A549 (cell line): Measurements from ENCODE around the gene CRADD. TPM values are rescaled to one million over a fixed set of nuclear protein-coding genes. Genes with fewer than 3 reads are reported as not detected.

ENCODE experiments used
- ATAC-seq, 2 experiments: fragments of 200-7000 bp in 1 of 2; fragments of >200 bp in 1 of 2; cut with Nextera tagmentation in 1 of 2; cut with Tn5 transposase in 1 of 2; 3 replicates each; pipeline versions ENCODE4 v1.8.0 to v1.9.1; 2018 to 2020; ENCODE audit warnings: mild to moderate bottlenecking in 1 of 2, moderate library complexity in 1 of 2
- CTCF ChIA-PET: fragments of 300-600 bp; sonication (Branson Sonifier 250); formaldehyde crosslinking; extraction: SDS; loops from one replicate; lab custom pipeline; 2021; ENCODE audit warnings: antibody characterized with exemption, inconsistent platforms; lab: Yijun Ruan, JAX
- POLR2A ChIA-PET: fragments of 350-600 bp; formaldehyde crosslinking; extraction: SDS; loops from one replicate; lab custom pipeline; 2021; ENCODE audit warnings: antibody characterized with exemption, inconsistent platforms; lab: Yijun Ruan, JAX
- DNase-seq, 2 experiments: peaks; one replicate each; pipeline versions ENCODE4 v3.0.0 to v3.0.0-alpha.2; 2011 to 2016; ENCODE audit warnings: low read depth in 1 of 2, low spot score in 1 of 2
- FAIRE-seq: peaks from 2 replicates; lab custom pipeline; 2011; peaks lifted over from hg19 to GRCh38; lab: Jason Lieb, UNC
- H3K27ac ChIP-seq, 2 experiments: fragments of >200 bp; sonication (Bioruptor Twin); formaldehyde crosslinking; 3 replicates each; pipeline ENCODE4 v1.5.1; 2016 to 2017
- H3K4me1 ChIP-seq: fragments of >200 bp; sonication (Bioruptor Twin); formaldehyde crosslinking; 3 replicates; pipeline ENCODE4 v1.6.1; 2016
- H3K4me2 ChIP-seq: fragments of >200 bp; sonication (Bioruptor Twin); formaldehyde crosslinking; 3 replicates; pipeline ENCODE4 v1.6.1; 2016
- H3K4me3 ChIP-seq: fragments of >200 bp; sonication (Bioruptor Twin); formaldehyde crosslinking; 3 replicates; pipeline ENCODE4 v1.5.1; 2016
- H3K9me3 ChIP-seq: fragments of >200 bp; sonication (Bioruptor Twin); formaldehyde crosslinking; 3 replicates; pipeline ENCODE4 v1.6.1; 2016
- BCL3 ChIP-seq: fragments of >200 bp; sonication (Bioruptor Twin); formaldehyde crosslinking; IDR thresholded peaks from 3 replicates; pipeline ENCODE4 v1.6.1; 2016
- BHLHE40 ChIP-seq: IDR thresholded peaks from 2 replicates; pipeline ENCODE4 v1.6.1; 2012; ENCODE audit warnings: low read depth, low read length, inconsistent platforms
- CBX2 ChIP-seq: fragments of 200-600 bp; sonication (generic); IDR thresholded peaks from 2 replicates; pipeline ENCODE4 v1.6.1; 2016; ENCODE audit warnings: low read depth, mild to moderate bottlenecking, borderline replicate concordance
- CBX8 ChIP-seq: fragments of 200-600 bp; sonication (generic); IDR thresholded peaks from 2 replicates; pipeline ENCODE4 v1.6.1; 2016
- CEBPB ChIP-seq, 2 experiments: fragments of >200 bp in 1 of 2; sonication (Bioruptor Twin) in 1 of 2; formaldehyde crosslinking in 1 of 2; IDR thresholded peaks; 2 replicates each; pipeline ENCODE4 v1.6.1; 2012 to 2016
- CHD4 ChIP-seq: fragments of 200-600 bp; sonication (generic); IDR thresholded peaks from 2 replicates; pipeline ENCODE4 v1.6.1; 2016; ENCODE audit warnings: antibody characterized with exemption, mild to moderate bottlenecking, borderline replicate concordance
- E2F6 ChIP-seq: IDR thresholded peaks from 2 replicates; pipeline ENCODE4 v1.6.1; 2012; ENCODE audit warnings: low read depth, borderline replicate concordance
- EHF ChIP-seq: fragments of 250-450 bp; sonication (Bioruptor Pico); IDR thresholded peaks from 2 replicates; pipeline ENCODE4 v1.5.0; 2020; ENCODE audit warnings: mild to moderate bottlenecking
- EHMT2 ChIP-seq: fragments of 200-600 bp; sonication (generic); IDR thresholded peaks from 2 replicates; pipeline ENCODE4 v1.6.1; 2016; ENCODE audit warnings: antibody characterized with exemption, low read depth, mild to moderate bottlenecking, moderate library complexity
- EP300 ChIP-seq, 2 experiments: fragments of >200 bp; sonication (Bioruptor Twin); formaldehyde crosslinking; IDR thresholded peaks; 2 replicates in 1 of 2; 3 replicates in 1 of 2; pipeline ENCODE4 v1.6.1; 2016 to 2017
- ESRRA ChIP-seq: fragments of 150-350 bp; IDR thresholded peaks from 2 replicates; pipeline ENCODE4 v1.6.1; 2014; ENCODE audit warnings: mild to moderate bottlenecking, low read length, borderline replicate concordance
- FOSB ChIP-seq: fragments of 250-450 bp; sonication (Bioruptor Pico); IDR thresholded peaks from 2 replicates; pipeline ENCODE4 v1.5.0; 2020; ENCODE audit warnings: mild to moderate bottlenecking, moderate library complexity
- FOSL2 ChIP-seq, 2 experiments: fragments of 450-650 bp in 1 of 2; fragments of >200 bp in 1 of 2; sonication (Bioruptor Twin) in 1 of 2; formaldehyde crosslinking; IDR thresholded peaks; 2 replicates each; pipeline versions ENCODE4 v1.5.0 to v1.6.1; 2016 to 2020; ENCODE audit warnings: mild to moderate bottlenecking in 1 of 2, moderate library complexity in 1 of 2
- FOXS1 ChIP-seq: fragments of 250-450 bp; sonication (Bioruptor Pico); IDR thresholded peaks from 2 replicates; pipeline ENCODE4 v1.5.0; 2020; ENCODE audit warnings: mild to moderate bottlenecking, moderate library complexity
- GATA3 ChIP-seq: IDR thresholded peaks from 2 replicates; pipeline ENCODE4 v1.6.1; 2012; ENCODE audit warnings: borderline replicate concordance
- HDAC2 ChIP-seq: fragments of 200-600 bp; sonication (generic); IDR thresholded peaks from 2 replicates; pipeline ENCODE4 v1.6.1; 2016
- HES2 ChIP-seq: fragments of >200 bp; sonication (Bioruptor Twin); formaldehyde crosslinking; IDR thresholded peaks from 2 replicates; pipeline ENCODE4 v1.6.1; 2016
- HEYL ChIP-seq: fragments of 250-450 bp; sonication (Bioruptor Pico); IDR thresholded peaks from 2 replicates; pipeline ENCODE4 v1.8.0; 2021; ENCODE audit warnings: mild to moderate bottlenecking, moderate library complexity
- HMGXB4 ChIP-seq: fragments of 250-450 bp; sonication (Bioruptor Pico); IDR thresholded peaks from 2 replicates; pipeline ENCODE4 v1.5.0; 2021; ENCODE audit warnings: mild to moderate bottlenecking, moderate library complexity, borderline replicate concordance
- HOXB13 ChIP-seq: fragments of 250-450 bp; sonication (Bioruptor Pico); IDR thresholded peaks from 2 replicates; pipeline ENCODE4 v1.5.0; 2020; ENCODE audit warnings: low read depth, mild to moderate bottlenecking, moderate library complexity
- HOXB5 ChIP-seq: fragments of 250-450 bp; sonication (Bioruptor Pico); IDR thresholded peaks from 2 replicates; pipeline ENCODE4 v1.5.0; 2020; ENCODE audit warnings: mild to moderate bottlenecking, moderate library complexity
- JUN ChIP-seq, 2 experiments: fragments of >200 bp; sonication (Bioruptor Twin); formaldehyde crosslinking; IDR thresholded peaks; 2 replicates in 1 of 2; 3 replicates in 1 of 2; pipeline ENCODE4 v1.6.1; 2016 to 2017
- JUNB ChIP-seq: fragments of >200 bp; sonication (Bioruptor Twin); formaldehyde crosslinking; IDR thresholded peaks from 2 replicates; pipeline ENCODE4 v1.6.1; 2016
- KDM1A ChIP-seq: fragments of 200-600 bp; sonication (generic); IDR thresholded peaks from 2 replicates; pipeline ENCODE4 v1.6.1; 2016; ENCODE audit warnings: low read depth, mild to moderate bottlenecking
- KDM5A ChIP-seq: fragments of 200-600 bp; sonication (generic); IDR thresholded peaks from 2 replicates; pipeline ENCODE4 v1.6.1; 2016; ENCODE audit warnings: antibody characterized with exemption, mild to moderate bottlenecking
- MAFK ChIP-seq: fragments of 450-650 bp; IDR thresholded peaks from 2 replicates; pipeline ENCODE4 v1.6.1; 2014; ENCODE audit not compliant: partially characterized antibody
- MAX ChIP-seq: IDR thresholded peaks from 2 replicates; pipeline ENCODE4 v1.6.1; 2012
- NPAS2 ChIP-seq: fragments of 250-450 bp; sonication (Bioruptor Pico); IDR thresholded peaks from 2 replicates; pipeline ENCODE4 v1.8.0; 2022; ENCODE audit warnings: mild to moderate bottlenecking, moderate library complexity, borderline replicate concordance
- NR3C1 ChIP-seq: fragments of >200 bp; sonication (Bioruptor Twin); formaldehyde crosslinking; IDR thresholded peaks from 3 replicates; pipeline ENCODE4 v1.6.1; 2017
- PHF8 ChIP-seq: fragments of 200-600 bp; sonication (generic); IDR thresholded peaks from 2 replicates; pipeline ENCODE4 v1.6.1; 2016; ENCODE audit warnings: low read depth, mild to moderate bottlenecking, antibody characterized with exemption, moderate library complexity, borderline replicate concordance
- POLR2A ChIP-seq: IDR thresholded peaks from 2 replicates; pipeline ENCODE4 v1.6.1; 2012; ENCODE audit warnings: mild to moderate bottlenecking, low read length
- POLR2AphosphoS2 ChIP-seq: conservative IDR thresholded peaks from 2 replicates; pipeline ENCODE4 v1.6.1; 2012; ENCODE audit warnings: low read length, improper control_type of control experiment, inconsistent platforms
- RAD21 ChIP-seq, 2 experiments: fragments of >200 bp in 1 of 2; sonication (Bioruptor Twin) in 1 of 2; formaldehyde crosslinking in 1 of 2; IDR thresholded peaks in 1 of 2; conservative IDR thresholded peaks in 1 of 2; 2 replicates in 1 of 2; 3 replicates in 1 of 2; pipeline ENCODE4 v1.6.1; 2012 to 2018; ENCODE audit warnings: inconsistent platforms in 1 of 2
- RARB ChIP-seq: fragments of 250-450 bp; sonication (Bioruptor Pico); IDR thresholded peaks from 2 replicates; pipeline ENCODE4 v1.8.0; 2021; ENCODE audit warnings: mild to moderate bottlenecking, moderate library complexity
- RCOR1 ChIP-seq: fragments of 150-350 bp; IDR thresholded peaks from 2 replicates; pipeline ENCODE4 v1.6.1; 2014; ENCODE audit warnings: antibody characterized with exemption, low read length, low read depth
- RNF2 ChIP-seq: fragments of 200-600 bp; sonication (generic); IDR thresholded peaks from 2 replicates; pipeline ENCODE4 v1.6.1; 2016; ENCODE audit warnings: low read depth, mild to moderate bottlenecking, antibody characterized with exemption, moderate library complexity, borderline replicate concordance
- SMC3 ChIP-seq: fragments of >200 bp; sonication (Bioruptor Twin); formaldehyde crosslinking; IDR thresholded peaks from 3 replicates; pipeline ENCODE4 v1.6.1; 2018; ENCODE audit warnings: inconsistent platforms
- TFCP2L1 ChIP-seq: fragments of 250-450 bp; sonication (Bioruptor Pico); IDR thresholded peaks from 2 replicates; pipeline ENCODE4 v1.5.0; 2021; ENCODE audit warnings: mild to moderate bottlenecking
- TP53 ChIP-seq: fragments of 250-450 bp; sonication (Bioruptor Pico); IDR thresholded peaks from 2 replicates; pipeline ENCODE4 v1.5.0; 2021; ENCODE audit warnings: mild to moderate bottlenecking, moderate library complexity
- ZC3H11A ChIP-seq: fragments of 450-650 bp; IDR thresholded peaks from 2 replicates; pipeline ENCODE4 v1.6.1; 2014; ENCODE audit warnings: antibody characterized with exemption, mild to moderate bottlenecking
- ZNF302 ChIP-seq: fragments of 250-450 bp; sonication (Bioruptor Pico); IDR thresholded peaks from 2 replicates; pipeline ENCODE4 v1.9.0; 2021; ENCODE audit warnings: inconsistent platforms, mild to moderate bottlenecking, moderate library complexity
- ZSCAN20 ChIP-seq: fragments of 250-450 bp; sonication (Bioruptor Pico); IDR thresholded peaks from 2 replicates; pipeline ENCODE4 v1.8.0; 2022; ENCODE audit warnings: mild to moderate bottlenecking, moderate library complexity
- WGBS: methylation state at CpG from one replicate; pipeline ENCODE4 v1.1.6; 2017; ENCODE audit errors: missing lambda C conversion rate; 5-methylcytosine and 5-hydroxymethylcytosine counted together
- polyA plus RNA-seq, 4 experiments: library from polyadenylated mRNA; depleted of rRNA in 3 of 4; stranded (reverse); fragments of >200 nt; fragmentation: RNase III in 1 of 4; extraction: RNeasy Plus Mini Kit Qiagen cat#74134 plus additional on column Dnase treatment in 1 of 4; gene quantifications; 2 replicates in 3 of 4; 3 replicates in 1 of 4; pipeline ENCODE4 v1.2.3, GENCODE V29; 2011 to 2017

CRADD gene
- polyA plus RNA-seq, 2 of the 4 experiments (the other 2 are of a cell fraction): 13.2 to 23.0 TPM

GRCh38 chr12:93922583-93923006 lies 245.4 kb downstream of the CRADD start:
- Histone ChIP-seq H3K27ac (peak overlapping the region; percentile 55 to 75; a peak in 5 of 6 replicates), H3K9me3 (peaks cover 29% of the 10 kb centered on the region), H3K4me2 (peak overlapping the region; percentile 46), H3K4me3 (no peak overlapping the region), H3K4me1 (peaks cover 34% of the 10 kb centered on the region)
- ATAC-seq (peak; percentile 44 to 83; a peak in 5 of 6 replicates), DNase-seq (peak; percentile 21 to 79), FAIRE-seq (no peak)
- ChIA-PET CTCF (no interaction called here), POLR2A (interaction anchor here (1.5 kb wide), 1 partner anchor 137 kb away, joined by 4 read pairs; no protein-coding TSS in a partner anchor)
- WGBS: 4% methylated on average over 5 of the region's 5 CpGs
- 0 out of 5 replicates have a peak, but pooled peaks of 1 of the 2 experiments have one; percentile 3 for TF ChIP-seq RAD21 (conservative IDR thresholded peaks at IDR 0.05 in 1 of 2, IDR thresholded peaks at IDR 0.05 in 1 of 2)
- no peak for TF ChIP-seq ZSCAN20 (CRISPR knock-in tag)
- no peak for TF ChIP-seq TFCP2L1 (CRISPR knock-in tag)
- no peak for TF ChIP-seq BCL3
- no peak for TF ChIP-seq JUN (IDR thresholded peaks at IDR 0.05)
- TF ChIP-seq HOXB5 (CRISPR knock-in tag): no peak
- TF ChIP-seq PHF8: no peak
- TF ChIP-seq EP300 (IDR thresholded peaks at IDR 0.05): peak; percentile 24 to 30; a peak in 2 of 5 replicates
- no peak for TF ChIP-seq KDM5A
- no peak for TF ChIP-seq RNF2
- TF ChIP-seq GATA3: peak; percentile 86; the same call in 1 of the 2 replicates
- TF ChIP-seq HDAC2: no peak
- no peak for TF ChIP-seq E2F6
- TF ChIP-seq ESRRA: no peak
- TF ChIP-seq FOSL2 (IDR thresholded peaks at IDR 0.05): 0 out of 2 replicates have a peak, but pooled peaks have one; percentile 34
- peak; percentile 68 for TF ChIP-seq FOSL2 (CRISPR knock-in tag; IDR thresholded peaks at IDR 0.05)
- no peak for TF ChIP-seq BHLHE40
- no peak for TF ChIP-seq CBX8
- no peak for TF ChIP-seq NPAS2 (CRISPR knock-in tag)
- TF ChIP-seq HES2: no peak
- no peak for TF ChIP-seq ZC3H11A
- no peak for TF ChIP-seq EHF (CRISPR knock-in tag)
- TF ChIP-seq MAFK: no peak
- TF ChIP-seq TP53 (CRISPR knock-in tag): no peak
- TF ChIP-seq SMC3: peak; percentile 23; the same call in 2 of the 3 replicates
- no peak for TF ChIP-seq HOXB13 (CRISPR knock-in tag)
- no peak for TF ChIP-seq RCOR1
- no peak for TF ChIP-seq NR3C1
- no peak for TF ChIP-seq FOSB (CRISPR knock-in tag)
- no peak for TF ChIP-seq CBX2
- no peak for TF ChIP-seq CHD4
- TF ChIP-seq EHMT2: no peak
- no peak for TF ChIP-seq RARB (CRISPR knock-in tag)
- no peak for TF ChIP-seq HMGXB4 (CRISPR knock-in tag)
- no peak for TF ChIP-seq POLR2A
- TF ChIP-seq HEYL (CRISPR knock-in tag): no peak
- 0 out of 4 replicates have a peak, but pooled peaks of 1 of the 2 experiments have one; percentile 11 for TF ChIP-seq CEBPB (IDR thresholded peaks at IDR 0.05)
- TF ChIP-seq POLR2AphosphoS2: no peak
- TF ChIP-seq ZNF302 (CRISPR knock-in tag): no peak
- TF ChIP-seq KDM1A: no peak
- TF ChIP-seq FOXS1 (CRISPR knock-in tag): no peak
- TF ChIP-seq MAX: peak; percentile 59; the same call in 1 of the 2 replicates
- peak; percentile 77 for TF ChIP-seq JUNB
